Neuronal stem cell (in vitro differentiated cells): Measurements from ENCODE around the gene FBXO22.
"Not testable (repeated sequence)": the region's sequence is repeated elsewhere in the genome, so short reads cannot be mapped to it uniquely, and the experiment has no call there.

ENCODE experiments used
- DNase-seq: peaks from one replicate; pipeline ENCODE4 v3.0.0-alpha.2; 2013; ENCODE audit warnings: low spot score
- H2AFZ ChIP-seq: one replicate; pipeline ENCODE4 v1.6.1; 2013; ENCODE audit warnings: mild to moderate bottlenecking, low read length, inconsistent platforms
- H2AK5ac ChIP-seq: 2 replicates; pipeline ENCODE4 v1.6.1; 2013; ENCODE audit warnings: low read depth, mild to moderate bottlenecking, inconsistent platforms, low read length, moderate library complexity, mixed read lengths
- H2BK120ac ChIP-seq: 2 replicates; pipeline ENCODE4 v1.6.1; 2013; ENCODE audit warnings: low read depth, mild to moderate bottlenecking, inconsistent platforms, low read length, moderate library complexity, mixed read lengths
- H2BK12ac ChIP-seq: one replicate; pipeline ENCODE4 v1.6.1; 2013; ENCODE audit warnings: low read length, inconsistent platforms
- H2BK15ac ChIP-seq: 2 replicates; pipeline ENCODE4 v1.6.1; 2013; ENCODE audit warnings: mild to moderate bottlenecking, low read length, inconsistent platforms, mixed read lengths
- H2BK5ac ChIP-seq: one replicate; pipeline ENCODE4 v1.6.1; 2013; ENCODE audit warnings: inconsistent platforms, mild to moderate bottlenecking, low read length, moderate library complexity
- H3K14ac ChIP-seq: one replicate; pipeline ENCODE4 v1.6.1; 2013; ENCODE audit warnings: low read length, inconsistent platforms
- H3K18ac ChIP-seq: 2 replicates; pipeline ENCODE4 v1.6.1; 2013; ENCODE audit warnings: low read length, inconsistent platforms
- H3K23ac ChIP-seq: 2 replicates; pipeline ENCODE4 v1.6.1; 2013; ENCODE audit warnings: low read depth, mild to moderate bottlenecking, mixed read lengths, low read length, inconsistent platforms; ENCODE audit not compliant: poor library complexity
- H3K27ac ChIP-seq: replicated peaks from 3 replicates; pipeline ENCODE4 v1.5.1; 2013; ENCODE audit warnings: low read length, inconsistent platforms
- H3K27me3 ChIP-seq, 3 experiments: 2 replicates each; pipeline ENCODE4 v1.6.1; 2013; ENCODE audit warnings: low read length in 3 of 3, mild to moderate bottlenecking in 2 of 3, inconsistent platforms in 1 of 3, low read depth in 1 of 3, mixed read lengths in 1 of 3, moderate library complexity in 1 of 3; ENCODE audit not compliant: control insufficient read depth in 3 of 3, insufficient read depth in 3 of 3
- H3K36me3 ChIP-seq, 2 donors: replicated peaks in 1 of 2; 2 replicates each; pipeline ENCODE4 v1.6.1; 2013; ENCODE audit warnings: low read length in 2 of 2; ENCODE audit not compliant: control insufficient read depth in 2 of 2, insufficient read depth in 2 of 2
- H3K4ac ChIP-seq: 2 replicates; pipeline ENCODE4 v1.6.1; 2013; ENCODE audit warnings: inconsistent platforms, mild to moderate bottlenecking, low read length, moderate library complexity
- H3K4me1 ChIP-seq, 2 donors: 1 replicate in 1 of 2; 2 replicates in 1 of 2; pipeline ENCODE4 v1.6.1; 2013; ENCODE audit warnings: low read length in 2 of 2, low read depth in 1 of 2; ENCODE audit not compliant: control insufficient read depth in 2 of 2, insufficient read depth in 1 of 2
- H3K4me2 ChIP-seq: one replicate; pipeline ENCODE4 v1.6.1; 2013; ENCODE audit warnings: mild to moderate bottlenecking, low read length, inconsistent platforms; ENCODE audit not compliant: insufficient read depth, poor library complexity, severe bottlenecking
- H3K4me3 ChIP-seq, 2 donors: 2 replicates each; pipeline ENCODE4 v1.5.1; 2013; ENCODE audit warnings: low read length in 2 of 2, mild to moderate bottlenecking in 2 of 2, inconsistent platforms in 1 of 2, moderate library complexity in 1 of 2
- H3K79me1 ChIP-seq: one replicate; pipeline ENCODE4 v1.6.1; 2013; ENCODE audit warnings: low read depth, mild to moderate bottlenecking, inconsistent platforms, low read length, moderate library complexity
- H3K9ac ChIP-seq: one replicate; pipeline ENCODE4 v1.6.1; 2013; ENCODE audit warnings: mild to moderate bottlenecking, low read depth, low read length, inconsistent platforms; ENCODE audit not compliant: poor library complexity
- H3K9me3 ChIP-seq, 2 donors: replicated peaks in 1 of 2; 2 replicates each; pipeline versions ENCODE3 to v1.6.1; 2013; ENCODE audit warnings: low read length in 2 of 2, mild to moderate bottlenecking in 2 of 2, inconsistent platforms in 1 of 2, low read depth in 1 of 2, mixed read lengths in 1 of 2, moderate library complexity in 1 of 2; ENCODE audit not compliant: control insufficient read depth in 2 of 2, insufficient read depth in 1 of 2
- H4K8ac ChIP-seq: one replicate; pipeline ENCODE4 v1.6.1; 2013; ENCODE audit warnings: low read depth, mild to moderate bottlenecking, inconsistent platforms, low read length, moderate library complexity
- H4K91ac ChIP-seq: one replicate; pipeline ENCODE4 v1.6.1; 2013; ENCODE audit warnings: low read length, low read depth, mild to moderate bottlenecking, inconsistent platforms; ENCODE audit not compliant: poor library complexity
- WGBS, 2 donors: extraction: QIAGEN DNeasy Blood & Tissue Kit; methylation state at CpG; one replicate each; pipeline ENCODE4 v1.1.7; 2013; ENCODE audit warnings: missing lambda C conversion rate in 2 of 2, mixed read lengths in 1 of 2; ENCODE audit not compliant: insufficient read length in 2 of 2, insufficient replicate concordance in 1 of 2; ENCODE audit errors: extremely low coverage in 2 of 2; 5-methylcytosine and 5-hydroxymethylcytosine counted together

FBXO22 gene

DNA sequence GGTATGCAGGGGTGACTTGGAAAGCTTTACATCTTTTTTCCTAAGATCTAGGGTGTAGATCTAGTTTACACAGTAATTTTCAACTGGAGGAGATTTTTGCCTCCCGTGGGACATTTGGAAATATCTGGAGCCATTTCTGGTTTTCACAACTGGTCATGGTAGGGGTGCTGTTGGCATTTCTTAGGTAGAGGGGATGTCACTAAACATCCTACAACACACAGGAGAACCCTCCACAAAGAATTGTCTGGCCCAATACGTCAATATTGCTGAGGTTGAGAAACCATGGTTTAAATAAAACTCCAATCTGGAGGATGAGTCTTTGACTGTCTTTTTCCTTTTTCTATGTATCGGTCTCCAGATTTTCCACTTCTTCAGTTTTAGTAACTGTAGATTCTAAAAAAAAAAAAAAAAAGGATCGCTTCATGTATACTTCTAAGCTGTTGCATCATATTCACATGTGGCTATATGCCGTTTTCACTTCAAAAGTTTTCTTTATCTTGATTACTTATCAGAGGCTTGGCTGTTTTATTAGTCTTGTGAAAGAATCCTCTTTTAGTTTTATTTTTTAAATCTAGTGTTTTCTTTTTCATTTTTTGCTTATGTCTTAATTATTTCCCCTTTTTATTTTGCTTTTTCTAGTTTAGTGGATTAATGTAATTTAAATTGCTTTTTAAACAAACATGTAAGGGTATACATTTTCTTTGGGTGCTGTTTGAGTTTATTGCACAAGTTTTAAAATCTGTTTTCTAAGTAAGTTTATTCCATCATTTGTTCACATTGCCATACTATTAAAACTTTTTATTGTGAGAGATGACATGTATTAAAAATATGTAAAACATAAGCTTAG lies 39.2 kb upstream of the FBXO22 start:
- Histone ChIP-seq H3K23ac (no peak overlapping the region), H3K4ac (no peak overlapping the region), H2BK15ac (no peak overlapping the region), H3K9me3 (peaks cover 0 to 2% of the 10 kb centered on the region in 2 donors), H3K9ac (no peak overlapping the region), H4K8ac (no peak overlapping the region), H2AK5ac (no peak overlapping the region), H2AFZ (no peak overlapping the region), H4K91ac (no peak overlapping the region), H3K4me2 (no peak overlapping the region), H2BK12ac (no peak overlapping the region), H2BK5ac (no peak overlapping the region), H3K36me3 (peaks cover 2 to 78% of the 10 kb centered on the region in 2 donors), H3K4me3 (no peak overlapping the region), H3K79me1 (no peaks in the 10 kb centered on the region), H3K14ac (no peak overlapping the region), H3K4me1 (no peaks in the 10 kb centered on the region), H3K27me3 (no peaks in the 10 kb centered on the region), H2BK120ac (no peak overlapping the region), H3K18ac (no peak overlapping the region), H3K27ac (no peak overlapping the region)
- DNase-seq = no peak
- no CpG with 5 or more reads among the region's 5 CpGs for WGBS, 2 donors

DNA sequence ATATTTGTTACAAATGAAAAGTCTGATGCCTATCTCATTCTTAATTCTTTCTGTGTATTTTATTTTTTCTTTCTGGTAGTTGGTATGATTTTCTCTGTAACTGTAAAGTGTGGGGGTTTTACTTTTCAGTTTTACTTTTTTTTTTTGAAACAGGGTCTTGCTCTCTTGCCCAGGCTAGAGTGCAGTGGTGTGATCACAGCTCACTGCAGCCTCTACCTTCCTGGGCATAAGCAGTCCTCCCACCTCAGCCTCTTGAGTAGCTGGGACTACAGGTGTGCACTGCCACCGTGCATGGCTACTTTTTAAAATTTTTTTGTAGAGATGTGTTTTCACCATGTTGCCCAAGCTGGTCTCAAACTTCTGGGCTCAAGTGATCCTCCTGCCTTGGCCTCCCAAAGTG lies 37.6 kb upstream of the FBXO22 start:
- not testable (repeated sequence) for H3K9ac ChIP-seq, H3K4me3 ChIP-seq, H2BK120ac ChIP-seq, H3K27me3 ChIP-seq, H2AK5ac ChIP-seq, H3K27ac ChIP-seq, H4K91ac ChIP-seq, H3K79me1 ChIP-seq, H2AFZ ChIP-seq, H2BK12ac ChIP-seq, H3K4me1 ChIP-seq, H3K9me3 ChIP-seq, DNase-seq, H3K4ac ChIP-seq, H3K18ac ChIP-seq, H2BK5ac ChIP-seq, H4K8ac ChIP-seq, H3K23ac ChIP-seq, H3K14ac ChIP-seq, H3K4me2 ChIP-seq, H2BK15ac ChIP-seq
- no CpG with 5 or more reads among the region's 1 CpG for WGBS, 2 donors
- H3K36me3 ChIP-seq = peaks cover 2 to 74% of the 10 kb centered on the region in 2 donors

DNA sequence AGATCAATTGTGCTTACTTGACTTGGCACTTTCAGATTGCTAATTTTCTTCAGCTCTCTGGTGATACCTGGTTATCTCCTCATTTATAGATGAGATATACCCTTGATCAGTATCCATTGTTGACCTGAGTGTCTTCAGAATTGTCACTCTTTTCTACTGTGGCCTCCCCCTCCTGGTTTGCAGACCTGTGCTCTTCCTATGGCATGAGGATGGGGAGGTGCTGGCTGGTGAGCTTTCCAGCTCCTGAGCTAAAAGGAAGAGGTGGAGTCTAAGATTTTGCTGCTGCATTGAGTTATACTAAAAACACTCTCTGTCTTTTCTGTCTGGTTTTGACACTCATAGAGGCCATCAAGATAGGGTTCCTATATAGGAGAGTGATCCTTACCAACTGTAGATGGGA lies 36.8 kb upstream of the FBXO22 start:
- Histone ChIP-seq H3K14ac (no peak overlapping the region), H2AFZ (no peak overlapping the region), H4K8ac (no peak overlapping the region), H3K18ac (no peak overlapping the region), H3K4me1 (no peaks in the 10 kb centered on the region), H3K36me3 (peaks cover 2 to 65% of the 10 kb centered on the region in 2 donors), H2BK5ac (no peak overlapping the region), H3K4me3 (no peak overlapping the region), H3K4me2 (no peak overlapping the region), H2BK15ac (no peak overlapping the region), H3K23ac (no peak overlapping the region), H3K79me1 (no peaks in the 10 kb centered on the region), H2BK12ac (no peak overlapping the region), H3K27ac (no peak overlapping the region), H3K9ac (no peak overlapping the region), H2BK120ac (no peak overlapping the region), H3K27me3 (no peaks in the 10 kb centered on the region), H4K91ac (no peak overlapping the region), H2AK5ac (no peak overlapping the region), H3K9me3 (peaks cover 0 to 5% of the 10 kb centered on the region in 2 donors), H3K4ac (no peak overlapping the region)
- no peak for DNase-seq

DNA sequence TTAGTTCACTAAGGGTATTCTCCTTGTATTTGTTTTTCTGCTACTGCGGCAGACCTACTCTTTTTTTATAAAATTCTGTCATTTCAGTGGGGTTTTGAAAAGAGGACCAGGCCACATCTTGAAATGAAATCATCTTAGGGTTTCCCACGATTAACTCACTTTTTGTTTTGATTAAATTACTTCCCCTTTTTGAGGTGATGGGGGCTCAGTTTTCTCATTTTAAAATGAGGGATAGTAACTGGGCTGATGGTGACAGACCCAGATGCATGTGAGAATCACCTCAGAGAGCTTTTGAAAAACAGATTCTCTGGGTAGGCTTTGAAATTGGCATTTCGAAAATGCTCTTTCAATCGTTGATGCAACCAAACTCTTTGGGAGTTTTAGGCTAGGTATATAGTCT lies 36.2 kb upstream of the FBXO22 start:
- H2BK120ac ChIP-seq = no peak overlapping the region
- no peak overlapping the region for H3K27ac ChIP-seq
- DNase-seq = no peak
- H3K9ac ChIP-seq = no peak overlapping the region
- no peaks in the 10 kb centered on the region for H3K79me1 ChIP-seq
- no peak overlapping the region for H3K4me3 ChIP-seq
- no peak overlapping the region for H2BK12ac ChIP-seq
- H3K4me2 ChIP-seq = no peak overlapping the region
- peaks cover 2 to 60% of the 10 kb centered on the region in 2 donors for H3K36me3 ChIP-seq
- no peak overlapping the region for H2BK5ac ChIP-seq
- H3K23ac ChIP-seq = no peak overlapping the region
- no peaks in the 10 kb centered on the region for H3K27me3 ChIP-seq
- no peak overlapping the region for H2AK5ac ChIP-seq
- H2AFZ ChIP-seq = no peak overlapping the region
- WGBS, 2 donors = no CpG with 5 or more reads among the region's 4 CpGs
- peaks cover 0 to 5% of the 10 kb centered on the region in 2 donors for H3K9me3 ChIP-seq
- no peak overlapping the region for H4K91ac ChIP-seq
- no peak overlapping the region for H3K4ac ChIP-seq
- H3K4me1 ChIP-seq = no peaks in the 10 kb centered on the region
- no peak overlapping the region for H4K8ac ChIP-seq
- H2BK15ac ChIP-seq = no peak overlapping the region
- no peak overlapping the region for H3K14ac ChIP-seq
- no peak overlapping the region for H3K18ac ChIP-seq
